ENCODE results near the gene OTUD7B.

Gene OTUD7B

DNA sequence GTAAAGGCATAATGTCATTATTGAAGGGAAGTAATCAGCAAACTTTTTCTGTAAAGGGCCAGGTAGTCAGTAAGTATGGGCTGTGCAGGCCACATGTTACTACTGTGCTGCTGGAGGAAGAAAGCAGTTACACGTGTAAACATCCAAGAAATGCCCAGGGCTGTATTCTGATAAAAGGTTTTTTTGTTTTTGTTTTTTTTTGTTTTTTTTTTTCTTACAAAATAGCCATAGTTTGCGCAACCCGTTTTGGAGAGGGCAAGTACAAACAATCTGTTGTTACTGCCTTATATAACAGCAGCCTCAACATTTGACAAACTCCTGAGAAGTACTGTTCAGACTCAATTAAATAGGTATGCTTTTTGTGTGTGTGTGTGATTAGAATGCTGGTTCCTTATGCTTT, 47.2 kb downstream of the OTUD7B start:
- TF ChIP-seq ZNF565 (CRISPR knock-in tag; conservative IDR thresholded peaks at IDR 0.05; ENCODE audit: low read depth) (no peak), ISL1 (CRISPR knock-in tag; IDR thresholded peaks at IDR 0.05) (no peak), TOX (CRISPR knock-in tag; IDR thresholded peaks at IDR 0.05; ENCODE audit: borderline replicate concordance) (no peak), CSDC2 (CRISPR knock-in tag; IDR thresholded peaks at IDR 0.05) (no peak), ZNF8 (CRISPR knock-in tag; IDR thresholded peaks at IDR 0.05) (no peak), CREB5 (CRISPR knock-in tag; IDR thresholded peaks at IDR 0.05; ENCODE audit: low read depth) (no peak), PPARA (CRISPR knock-in tag; IDR thresholded peaks at IDR 0.05; ENCODE audit: borderline replicate concordance) (no peak), TCF4 (CRISPR knock-in tag; IDR thresholded peaks at IDR 0.05; ENCODE audit: borderline replicate concordance) (no peak), ZFP30 (CRISPR knock-in tag; IDR thresholded peaks at IDR 0.05) (no peak), TSHZ2 (CRISPR knock-in tag; IDR thresholded peaks at IDR 0.05) (no peak), POU6F1 (CRISPR knock-in tag; IDR thresholded peaks at IDR 0.05; ENCODE audit: borderline replicate concordance, low read depth) (no peak), OSR1 (CRISPR knock-in tag; IDR thresholded peaks at IDR 0.05) (no peak), ZFP3 (CRISPR knock-in tag; IDR thresholded peaks at IDR 0.05) (no peak)
- TF ChIP-seq, protein P1, sequence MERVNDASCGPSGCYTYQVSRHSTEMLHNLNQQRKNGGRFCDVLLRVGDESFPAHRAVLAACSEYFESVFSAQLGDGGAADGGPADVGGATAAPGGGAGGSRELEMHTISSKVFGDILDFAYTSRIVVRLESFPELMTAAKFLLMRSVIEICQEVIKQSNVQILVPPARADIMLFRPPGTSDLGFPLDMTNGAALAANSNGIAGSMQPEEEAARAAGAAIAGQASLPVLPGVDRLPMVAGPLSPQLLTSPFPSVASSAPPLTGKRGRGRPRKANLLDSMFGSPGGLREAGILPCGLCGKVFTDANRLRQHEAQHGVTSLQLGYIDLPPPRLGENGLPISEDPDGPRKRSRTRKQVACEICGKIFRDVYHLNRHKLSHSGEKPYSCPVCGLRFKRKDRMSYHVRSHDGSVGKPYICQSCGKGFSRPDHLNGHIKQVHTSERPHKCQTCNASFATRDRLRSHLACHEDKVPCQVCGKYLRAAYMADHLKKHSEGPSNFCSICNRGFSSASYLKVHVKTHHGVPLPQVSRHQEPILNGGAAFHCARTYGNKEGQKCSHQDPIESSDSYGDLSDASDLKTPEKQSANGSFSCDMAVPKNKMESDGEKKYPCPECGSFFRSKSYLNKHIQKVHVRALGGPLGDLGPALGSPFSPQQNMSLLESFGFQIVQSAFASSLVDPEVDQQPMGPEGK (CRISPR knock-in tag; IDR thresholded peaks at IDR 0.05; ENCODE audit: borderline replicate concordance) = no peak
- no peak for ATAC-seq

- TF ChIP-seq TSHZ2 (CRISPR knock-in tag; IDR thresholded peaks at IDR 0.05) = no peak
- no peak for TF ChIP-seq CSDC2 (CRISPR knock-in tag; IDR thresholded peaks at IDR 0.05)
- no peak for TF ChIP-seq RARB (CRISPR knock-in tag; IDR thresholded peaks at IDR 0.05)
- no peak for TF ChIP-seq ZC3H10 (CRISPR knock-in tag; IDR thresholded peaks at IDR 0.05)
- TF ChIP-seq ESRRG (CRISPR knock-in tag; IDR thresholded peaks at IDR 0.05) = no peak
- no peak for TF ChIP-seq ZNF70 (CRISPR knock-in tag; IDR thresholded peaks at IDR 0.05)
- TF ChIP-seq POU6F1 (CRISPR knock-in tag; IDR thresholded peaks at IDR 0.05; ENCODE audit: borderline replicate concordance, low read depth) = no peak
- TF ChIP-seq ARNTL (CRISPR knock-in tag; IDR thresholded peaks at IDR 0.05; ENCODE audit: borderline replicate concordance, low read depth) = no peak
- no peak for TF ChIP-seq ISL1 (CRISPR knock-in tag; IDR thresholded peaks at IDR 0.05)
- no peak for TF ChIP-seq ZFP30 (CRISPR knock-in tag; IDR thresholded peaks at IDR 0.05)
- no peak for TF ChIP-seq ZFP3 (CRISPR knock-in tag; IDR thresholded peaks at IDR 0.05)
- TF ChIP-seq SNAI2 (CRISPR knock-in tag; IDR thresholded peaks at IDR 0.05) = no peak
- no peak for TF ChIP-seq CREB5 (CRISPR knock-in tag; IDR thresholded peaks at IDR 0.05; ENCODE audit: low read depth)
- no peak for TF ChIP-seq ZNF565 (CRISPR knock-in tag; conservative IDR thresholded peaks at IDR 0.05; ENCODE audit: low read depth)
- no peak for TF ChIP-seq BACH2 (CRISPR knock-in tag; IDR thresholded peaks at IDR 0.05; ENCODE audit: borderline replicate concordance)
- no peak for TF ChIP-seq GLIS3 (CRISPR knock-in tag; IDR thresholded peaks at IDR 0.05)
- no peak for TF ChIP-seq ZNF8 (CRISPR knock-in tag; IDR thresholded peaks at IDR 0.05)
- TF ChIP-seq TOX (CRISPR knock-in tag; IDR thresholded peaks at IDR 0.05; ENCODE audit: borderline replicate concordance) = no peak
- ATAC-seq = no peak
These were observed 47.8 kb downstream of the OTUD7B start for GRCh38 chr1:149962736-149963135.
